Measurements from ENCODE around the gene TNNT2. TPM values are rescaled to one million over a fixed set of nuclear protein-coding genes. Genes with fewer than 3 reads are reported as not detected.

The TNNT2 gene
- total and polyA plus RNA-seq, 2 donors, result 3.1 to 10.0 TPM

GRCh38 chr1:201324821-201325677, 52.4 kb downstream of the TNNT2 start:
- Histone ChIP-seq H3K27ac (ENCODE audit: low read depth in 1 of 2, low read length in 1 of 2) (no peak overlapping the region), H3K4me1 (ENCODE audit: control insufficient read depth in 2 of 2, insufficient read depth in 2 of 2, low read length in 2 of 2) (no peaks in the 10 kb centered on the region), H3K4me3 (ENCODE audit: low read length in 2 of 2) (no peak overlapping the region), H3K27me3 (ENCODE audit: control insufficient read depth in 2 of 2, insufficient read depth in 1 of 2, low read length in 1 of 2) (no peaks in the 10 kb centered on the region), H3K9me3 (ENCODE audit: control insufficient read depth in 2 of 2, insufficient read depth in 1 of 2, low read length in 1 of 2) (no peaks in the 10 kb centered on the region), H3K36me3 (ENCODE audit: control insufficient read depth in 2 of 2, insufficient read depth in 2 of 2, low read length in 1 of 2) (no peaks in the 10 kb centered on the region)
- WGBS, result 83% methylated on average over 16 of the region's 16 CpGs
- no peak for DNase-seq (ENCODE audit: low read depth in 6 of 9, low spot score in 9 of 9)

DNA sequence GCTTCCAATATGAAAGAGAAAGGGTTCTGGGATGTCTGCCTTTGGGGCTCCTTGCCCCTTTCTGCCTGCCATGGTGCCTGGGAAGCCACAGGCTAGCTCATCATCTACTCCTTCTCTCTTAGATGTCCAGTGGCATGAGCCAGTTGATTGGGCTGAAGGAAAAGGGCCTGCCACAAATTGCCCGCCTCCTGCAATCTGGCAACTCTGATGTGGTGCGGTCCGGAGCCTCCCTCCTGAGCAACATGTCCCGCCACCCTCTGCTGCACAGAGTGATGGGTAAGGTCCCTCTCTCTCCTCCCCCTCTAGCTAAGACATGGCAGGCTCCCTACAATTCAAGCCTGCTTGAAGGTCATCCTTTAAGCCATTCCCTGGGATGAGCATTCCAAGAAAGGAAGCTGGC, 53.2 kb downstream of the TNNT2 start:
- DNase-seq (ENCODE audit: low read depth in 6 of 9, low spot score in 9 of 9), result no peak

GRCh38 chr1:201322653-201323510, 54.6 kb downstream of the TNNT2 start:
- 95% methylated on average over 12 of the region's 12 CpGs for WGBS
- H3K9me3 ChIP-seq (ENCODE audit: control insufficient read depth in 2 of 2, insufficient read depth in 1 of 2, low read length in 1 of 2), result no peaks in the 10 kb centered on the region
- H3K27ac ChIP-seq (ENCODE audit: low read depth in 1 of 2, low read length in 1 of 2), result no peak overlapping the region
- no peaks in the 10 kb centered on the region for H3K27me3 ChIP-seq (ENCODE audit: control insufficient read depth in 2 of 2, insufficient read depth in 1 of 2, low read length in 1 of 2)
- no peak for DNase-seq (ENCODE audit: low read depth in 6 of 9, low spot score in 9 of 9)
- H3K36me3 ChIP-seq (ENCODE audit: control insufficient read depth in 2 of 2, insufficient read depth in 2 of 2, low read length in 1 of 2), result no peaks in the 10 kb centered on the region
- no peak overlapping the region for H3K4me3 ChIP-seq (ENCODE audit: low read length in 2 of 2)
- no peaks in the 10 kb centered on the region for H3K4me1 ChIP-seq (ENCODE audit: control insufficient read depth in 2 of 2, insufficient read depth in 2 of 2, low read length in 2 of 2)

More for the DNA sequence above, 53.2 kb downstream of the TNNT2 start:
- Histone ChIP-seq H3K36me3 (ENCODE audit: control insufficient read depth in 2 of 2, insufficient read depth in 2 of 2, low read length in 1 of 2) (no peaks in the 10 kb centered on the region), H3K4me1 (ENCODE audit: control insufficient read depth in 2 of 2, insufficient read depth in 2 of 2, low read length in 2 of 2) (no peaks in the 10 kb centered on the region), H3K27ac (ENCODE audit: low read depth in 1 of 2, low read length in 1 of 2) (no peak overlapping the region), H3K27me3 (ENCODE audit: control insufficient read depth in 2 of 2, insufficient read depth in 1 of 2, low read length in 1 of 2) (no peaks in the 10 kb centered on the region), H3K4me3 (ENCODE audit: low read length in 2 of 2) (no peak overlapping the region), H3K9me3 (ENCODE audit: control insufficient read depth in 2 of 2, insufficient read depth in 1 of 2, low read length in 1 of 2) (no peaks in the 10 kb centered on the region)
- WGBS, result over 99% methylated on average over 4 of the region's 4 CpGs

DNA sequence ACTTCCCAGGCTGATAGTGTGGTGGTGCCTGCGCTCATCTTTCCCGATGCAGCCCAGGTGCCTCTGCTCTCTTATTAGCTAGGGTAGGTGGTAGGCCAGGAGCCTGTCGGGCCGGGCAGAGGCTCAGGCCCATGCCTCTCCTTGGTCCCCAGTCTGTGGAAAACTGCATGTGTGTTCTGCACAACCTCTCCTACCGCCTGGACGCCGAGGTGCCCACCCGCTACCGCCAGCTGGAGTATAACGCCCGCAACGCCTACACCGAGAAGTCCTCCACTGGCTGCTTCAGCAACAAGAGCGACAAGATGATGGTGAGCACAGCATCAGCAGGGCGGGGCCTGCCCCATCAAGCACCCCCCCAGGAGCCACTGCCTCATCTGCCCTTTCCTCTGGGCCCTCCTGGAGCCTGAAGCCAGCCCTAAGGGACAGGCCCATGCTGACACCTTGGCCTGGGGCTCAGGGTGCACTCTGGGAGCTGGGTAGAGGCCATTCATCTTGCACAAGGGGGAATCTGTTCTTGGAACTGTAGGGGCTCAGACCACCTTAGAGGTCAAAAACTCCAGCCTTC, 55.6 kb downstream of the TNNT2 start:
- Histone ChIP-seq H3K27ac (ENCODE audit: low read depth in 1 of 2, low read length in 1 of 2) (no peak overlapping the region), H3K4me1 (ENCODE audit: control insufficient read depth in 2 of 2, insufficient read depth in 2 of 2, low read length in 2 of 2) (no peaks in the 10 kb centered on the region), H3K36me3 (ENCODE audit: control insufficient read depth in 2 of 2, insufficient read depth in 2 of 2, low read length in 1 of 2) (no peaks in the 10 kb centered on the region), H3K9me3 (ENCODE audit: control insufficient read depth in 2 of 2, insufficient read depth in 1 of 2, low read length in 1 of 2) (no peaks in the 10 kb centered on the region), H3K27me3 (ENCODE audit: control insufficient read depth in 2 of 2, insufficient read depth in 1 of 2, low read length in 1 of 2) (no peaks in the 10 kb centered on the region), H3K4me3 (ENCODE audit: low read length in 2 of 2) (no peak overlapping the region)
- DNase-seq (ENCODE audit: low read depth in 6 of 9, low spot score in 9 of 9), result no peak
- WGBS, result 93% methylated on average over 15 of the region's 15 CpGs

DNA sequence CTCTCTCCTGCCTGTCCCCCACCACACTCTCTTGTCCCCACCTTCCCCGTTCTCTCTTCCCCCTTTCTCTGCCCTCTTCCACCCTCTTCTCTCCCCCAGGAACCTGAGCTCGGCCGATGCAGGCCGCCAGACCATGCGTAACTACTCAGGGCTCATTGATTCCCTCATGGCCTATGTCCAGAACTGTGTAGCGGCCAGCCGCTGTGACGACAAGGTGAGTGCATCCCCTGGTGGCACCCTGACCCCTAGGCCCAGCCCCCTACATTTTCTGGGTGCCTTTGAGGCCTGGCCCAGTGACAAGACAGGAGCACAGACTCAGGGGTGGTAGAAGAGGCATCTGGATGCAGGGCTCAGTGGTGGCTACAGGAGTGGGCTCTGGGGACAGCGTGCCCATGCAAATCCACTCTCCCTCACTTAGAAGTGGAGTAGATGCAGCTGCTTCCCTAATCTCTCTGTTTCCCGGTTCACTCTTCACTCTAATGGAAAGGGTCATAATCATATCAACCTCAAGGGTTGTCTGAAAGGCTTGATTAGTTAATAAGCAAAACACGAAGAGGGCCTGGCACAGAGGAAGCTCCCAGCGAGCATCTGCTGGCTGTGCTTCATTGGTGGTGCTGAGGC, 57.2 kb downstream of the TNNT2 start:
- no peaks in the 10 kb centered on the region for H3K27me3 ChIP-seq (ENCODE audit: control insufficient read depth in 2 of 2, insufficient read depth in 1 of 2, low read length in 1 of 2)
- H3K4me1 ChIP-seq (ENCODE audit: control insufficient read depth in 2 of 2, insufficient read depth in 2 of 2, low read length in 2 of 2), result no peaks in the 10 kb centered on the region
- no peak overlapping the region for H3K4me3 ChIP-seq (ENCODE audit: low read length in 2 of 2)
- H3K36me3 ChIP-seq (ENCODE audit: control insufficient read depth in 2 of 2, insufficient read depth in 2 of 2, low read length in 1 of 2), result no peaks in the 10 kb centered on the region
- 89% methylated on average over 12 of the region's 12 CpGs for WGBS
- no peak overlapping the region for H3K27ac ChIP-seq (ENCODE audit: low read depth in 1 of 2, low read length in 1 of 2)
- H3K9me3 ChIP-seq (ENCODE audit: control insufficient read depth in 2 of 2, insufficient read depth in 1 of 2, low read length in 1 of 2), result no peaks in the 10 kb centered on the region
- no peak for DNase-seq (ENCODE audit: low read depth in 6 of 9, low spot score in 9 of 9)

GRCh38 chr1:201319631-201320030, 57.8 kb downstream of the TNNT2 start:
- Histone ChIP-seq H3K4me1 (ENCODE audit: control insufficient read depth in 2 of 2, insufficient read depth in 2 of 2, low read length in 2 of 2) (no peaks in the 10 kb centered on the region), H3K36me3 (ENCODE audit: control insufficient read depth in 2 of 2, insufficient read depth in 2 of 2, low read length in 1 of 2) (no peaks in the 10 kb centered on the region), H3K27me3 (ENCODE audit: control insufficient read depth in 2 of 2, insufficient read depth in 1 of 2, low read length in 1 of 2) (no peaks in the 10 kb centered on the region), H3K27ac (ENCODE audit: low read depth in 1 of 2, low read length in 1 of 2) (no peak overlapping the region), H3K9me3 (ENCODE audit: control insufficient read depth in 2 of 2, insufficient read depth in 1 of 2, low read length in 1 of 2) (no peaks in the 10 kb centered on the region), H3K4me3 (ENCODE audit: low read length in 2 of 2) (no peak overlapping the region)
- 97% methylated on average over 6 of the region's 6 CpGs for WGBS
- no peak for DNase-seq (ENCODE audit: low read depth in 6 of 9, low spot score in 9 of 9)

GRCh38 chr1:201318504-201319340, 58.8 kb downstream of the TNNT2 start:
- no peak overlapping the region for H3K4me3 ChIP-seq (ENCODE audit: low read length in 2 of 2)
- WGBS, result 92% methylated on average over 15 of the region's 15 CpGs
- no peaks in the 10 kb centered on the region for H3K9me3 ChIP-seq (ENCODE audit: control insufficient read depth in 2 of 2, insufficient read depth in 1 of 2, low read length in 1 of 2)
- no peaks in the 10 kb centered on the region for H3K4me1 ChIP-seq (ENCODE audit: control insufficient read depth in 2 of 2, insufficient read depth in 2 of 2, low read length in 2 of 2)
- no peak overlapping the region for H3K27ac ChIP-seq (ENCODE audit: low read depth in 1 of 2, low read length in 1 of 2)
- DNase-seq (ENCODE audit: low read depth in 6 of 9, low spot score in 9 of 9), result no peak
- no peaks in the 10 kb centered on the region for H3K36me3 ChIP-seq (ENCODE audit: control insufficient read depth in 2 of 2, insufficient read depth in 2 of 2, low read length in 1 of 2)
- H3K27me3 ChIP-seq (ENCODE audit: control insufficient read depth in 2 of 2, insufficient read depth in 1 of 2, low read length in 1 of 2), result no peaks in the 10 kb centered on the region

DNA sequence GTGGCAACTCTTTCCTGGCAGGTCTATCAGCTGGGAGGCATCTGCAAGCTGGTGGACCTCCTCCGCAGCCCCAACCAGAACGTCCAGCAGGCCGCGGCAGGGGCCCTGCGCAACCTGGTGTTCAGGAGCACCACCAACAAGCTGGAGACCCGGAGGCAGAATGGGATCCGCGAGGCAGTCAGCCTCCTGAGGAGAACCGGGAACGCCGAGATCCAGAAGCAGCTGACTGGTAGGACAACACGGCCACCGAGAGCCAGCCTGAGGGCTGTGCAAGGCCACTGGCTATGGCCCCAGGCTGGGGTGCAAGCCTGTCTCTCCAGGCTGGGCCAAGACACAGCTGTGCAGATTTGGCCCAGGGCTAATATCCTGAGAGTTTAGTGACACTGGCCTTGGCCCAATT, 59.9 kb downstream of the TNNT2 start:
- Histone ChIP-seq H3K4me1 (ENCODE audit: control insufficient read depth in 2 of 2, insufficient read depth in 2 of 2, low read length in 2 of 2) (peaks cover 0 to 3% of the 10 kb centered on the region in 2 donors), H3K27me3 (ENCODE audit: control insufficient read depth in 2 of 2, insufficient read depth in 1 of 2, low read length in 1 of 2) (no peaks in the 10 kb centered on the region), H3K27ac (ENCODE audit: low read depth in 1 of 2, low read length in 1 of 2) (no peak overlapping the region), H3K9me3 (ENCODE audit: control insufficient read depth in 2 of 2, insufficient read depth in 1 of 2, low read length in 1 of 2) (no peaks in the 10 kb centered on the region), H3K4me3 (ENCODE audit: low read length in 2 of 2) (no peak overlapping the region), H3K36me3 (ENCODE audit: control insufficient read depth in 2 of 2, insufficient read depth in 2 of 2, low read length in 1 of 2) (no peaks in the 10 kb centered on the region)
- 98% methylated on average over 13 of the region's 13 CpGs for WGBS
- DNase-seq (ENCODE audit: low read depth in 6 of 9, low spot score in 9 of 9), result no peak

Data from thymus (tissue), 11 donors.